ENCODE results near the gene NOTCH1.

NOTCH1 gene

DNA sequence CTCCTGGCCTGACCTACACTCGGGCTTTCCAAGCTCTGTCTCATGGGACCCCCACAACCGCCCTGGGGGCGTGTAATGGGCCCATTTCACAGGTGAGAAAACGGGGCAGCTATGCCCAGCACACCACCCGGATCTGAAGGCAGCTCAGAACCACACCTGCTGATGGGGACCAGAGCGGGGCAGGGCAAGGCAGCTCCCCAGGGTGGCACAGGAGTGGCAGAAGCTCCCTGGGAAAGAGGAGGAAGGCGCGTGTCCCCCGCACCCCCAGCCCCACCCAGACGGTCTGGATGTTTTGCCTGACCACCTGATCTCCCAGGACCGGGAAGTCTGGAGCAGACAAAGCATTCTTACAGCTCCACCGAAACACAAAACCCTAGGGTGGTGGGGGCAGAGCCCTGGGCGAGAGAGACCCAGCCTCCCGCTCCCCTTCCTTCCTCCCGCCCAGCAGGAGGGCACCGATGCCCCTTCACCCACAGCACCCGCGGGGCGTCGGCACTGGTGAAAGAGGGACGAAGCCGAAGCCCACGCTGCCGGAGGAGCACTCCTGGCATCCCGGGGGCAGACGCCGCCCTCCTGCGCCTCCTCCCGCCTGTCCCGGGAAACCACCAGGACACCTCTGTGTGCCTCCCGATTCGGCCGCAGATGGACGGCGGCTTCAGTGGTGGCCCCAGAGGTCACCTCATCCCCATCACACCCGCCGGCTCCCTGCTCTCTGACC is 14.5 kb downstream of the NOTCH1 start:
- no peak for DNase-seq

DNA sequence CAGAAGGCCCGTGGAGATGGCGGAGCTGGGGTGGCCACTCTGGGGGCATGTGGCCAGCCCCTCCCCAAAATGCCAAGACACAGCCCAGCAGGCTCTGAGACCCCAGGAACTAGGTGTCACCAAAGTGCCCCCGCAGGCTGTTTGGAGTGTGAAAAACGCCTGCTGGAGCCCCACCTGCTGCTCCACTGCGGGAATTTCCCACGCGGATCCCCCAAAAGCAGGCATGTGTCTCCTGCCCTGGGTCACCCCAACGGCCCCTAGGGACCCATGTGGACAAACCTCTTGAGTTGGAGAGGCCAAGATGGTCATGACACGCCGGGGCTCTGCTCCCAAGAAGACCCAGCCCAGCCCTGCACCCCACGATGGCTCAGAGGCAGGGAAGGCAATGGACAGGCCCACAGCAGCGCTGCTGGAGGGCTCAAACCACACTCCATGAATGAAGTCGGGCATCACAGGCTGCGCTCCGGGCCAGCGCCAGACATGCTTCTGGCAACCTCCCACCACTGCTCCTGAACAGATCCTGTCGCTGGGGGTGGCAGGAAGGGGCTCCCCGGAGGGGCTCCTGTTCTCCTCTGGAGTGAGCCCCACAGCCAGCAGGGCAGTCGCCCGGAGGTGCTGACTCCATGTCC is 15.3 kb downstream of the NOTCH1 start:
- no peak for DNase-seq

DNA sequence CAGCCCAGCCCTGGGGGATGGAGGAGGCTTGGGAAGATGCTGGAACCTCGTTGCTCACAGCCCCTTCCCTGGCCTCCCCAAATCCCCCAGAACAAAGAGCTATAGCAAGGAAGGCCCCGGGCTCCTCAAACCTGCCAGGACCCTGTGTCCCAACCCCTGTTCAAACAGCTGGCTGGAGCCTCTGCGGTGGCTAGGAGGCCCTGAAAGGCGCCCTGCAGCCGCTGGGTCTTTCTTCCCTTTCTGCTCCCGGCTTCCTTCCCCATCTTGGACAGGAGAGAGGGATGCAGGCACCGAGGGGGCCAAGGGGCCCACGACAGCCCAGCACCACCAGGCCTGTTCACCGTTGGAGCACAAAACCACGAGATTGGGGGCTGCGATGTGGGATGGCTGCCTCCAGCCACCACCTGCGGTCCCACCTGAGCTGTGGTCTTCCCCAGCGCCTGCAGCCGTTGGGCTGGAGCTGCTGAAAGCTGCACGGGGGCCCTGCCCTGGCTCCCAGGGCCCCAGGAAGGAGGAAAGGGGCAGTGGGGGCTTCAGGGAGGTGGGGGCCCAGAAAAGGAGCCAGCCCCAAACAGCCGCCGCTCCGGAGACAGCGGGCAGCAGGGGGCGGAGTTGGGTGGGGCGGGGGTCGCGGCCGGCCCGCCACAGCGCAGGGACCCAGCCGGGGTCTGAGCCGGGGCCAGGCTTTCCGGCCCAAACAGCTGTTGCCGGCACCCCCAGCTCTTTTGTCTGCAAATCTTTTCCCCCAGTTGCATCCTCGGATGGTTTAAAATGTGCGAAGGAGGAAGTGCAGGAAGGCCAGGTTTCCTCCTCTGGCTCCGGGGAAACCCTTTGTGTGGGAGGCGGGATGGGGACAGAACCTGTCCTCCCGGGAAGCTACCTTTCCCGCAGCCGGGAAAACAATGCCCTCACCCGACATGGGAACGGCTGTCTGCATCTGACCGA is 16.1 kb downstream of the NOTCH1 start:
- DNase-seq = no peak

- DNase-seq = no peak
Measured at GRCh38 chr9:136528716-136529341, 17.0 kb downstream of the NOTCH1 start.

DNA sequence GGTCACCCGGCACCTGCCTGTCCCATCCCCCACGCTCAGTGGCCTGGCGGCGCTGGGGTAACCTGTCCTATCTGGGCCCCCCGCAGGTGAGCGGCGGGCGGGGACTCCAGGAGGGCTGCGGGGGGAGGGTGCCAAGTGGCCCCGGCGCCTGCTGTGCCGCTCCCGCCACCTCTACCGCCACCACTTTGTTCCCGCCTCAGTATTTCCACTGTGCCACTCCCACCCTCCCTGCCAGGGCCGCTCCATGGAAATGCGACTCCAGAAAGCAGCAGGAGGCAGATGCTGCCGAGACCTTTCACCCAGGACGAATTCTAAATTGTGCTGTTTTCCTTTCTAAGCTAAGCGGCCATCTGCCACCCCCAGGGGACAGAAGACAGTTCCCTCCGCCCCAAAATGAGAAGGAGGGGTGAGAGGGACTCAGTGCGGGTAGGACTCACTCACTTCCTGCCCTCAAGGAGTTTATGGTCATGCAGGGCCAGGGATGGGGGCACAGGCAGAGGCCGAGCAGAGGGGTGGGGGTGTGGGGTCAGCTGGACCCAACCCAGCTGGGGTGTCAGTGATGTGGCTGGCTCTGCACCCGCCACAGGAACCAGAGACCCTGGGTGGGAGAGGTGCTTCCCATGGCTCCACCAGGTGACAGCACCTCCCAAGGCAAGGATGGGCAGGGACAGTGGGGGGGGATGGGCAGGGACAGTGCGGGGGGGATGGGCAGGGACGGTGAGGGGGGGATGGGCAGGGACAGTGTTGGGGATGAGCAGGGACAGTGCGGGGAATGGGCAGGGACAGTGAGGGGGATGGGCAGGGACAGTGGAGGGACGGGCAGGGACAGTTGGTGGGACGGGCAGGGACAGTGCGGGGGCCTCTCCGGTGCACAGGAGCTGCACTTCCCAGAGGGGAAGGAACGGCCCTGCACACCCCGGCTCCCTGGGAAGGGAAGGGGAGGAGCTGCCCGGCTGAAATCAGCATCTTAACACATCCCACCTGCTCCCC is 17.8 kb downstream of the NOTCH1 start:
- no peak for DNase-seq

DNA sequence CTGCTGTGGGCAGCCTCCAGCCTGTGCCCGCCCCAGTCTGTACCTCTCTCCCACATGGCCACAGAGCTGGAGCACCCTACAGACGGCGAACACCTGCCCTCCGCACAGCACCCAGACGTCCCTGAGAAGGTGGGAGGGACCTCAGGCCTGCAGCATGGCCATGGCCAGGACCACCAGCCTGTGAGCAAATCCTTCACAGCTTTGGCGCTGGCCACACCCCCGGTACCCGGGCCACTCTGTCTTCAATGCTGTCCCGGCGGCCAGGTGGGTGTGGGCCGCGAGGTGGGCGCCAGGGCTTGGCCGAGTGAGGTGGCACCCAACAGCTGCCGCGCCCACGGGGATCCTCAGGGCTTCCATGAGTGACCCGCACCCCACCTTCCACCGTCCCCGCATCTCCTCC is 18.7 kb downstream of the NOTCH1 start:
- DNase-seq = no peak

DNA sequence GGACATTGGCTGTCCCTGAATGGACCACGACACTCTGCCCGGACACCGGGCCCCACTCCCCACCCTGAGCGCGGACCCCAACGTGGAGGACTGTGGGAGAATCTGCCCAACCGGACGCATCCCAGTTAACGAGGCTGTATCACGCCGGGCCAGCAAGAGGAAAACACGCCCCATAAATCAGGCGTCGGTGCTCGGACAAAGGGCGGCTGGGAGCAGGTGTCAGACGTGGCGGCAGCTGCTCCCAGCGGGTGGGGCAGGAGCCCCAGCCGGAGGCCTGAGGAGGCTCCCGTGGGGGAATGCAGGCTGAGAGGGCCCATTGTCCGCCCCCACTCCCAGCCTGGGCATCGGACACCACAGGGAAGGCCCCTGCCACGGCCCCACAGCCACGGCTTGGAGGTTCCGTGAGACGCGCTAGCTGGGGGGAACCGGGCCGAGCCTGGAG is 19.2 kb downstream of the NOTCH1 start:
- no peak for DNase-seq

- no peak for DNase-seq
Measured at GRCh38 chr9:136525841-136526499, 19.9 kb downstream of the NOTCH1 start.

DNA sequence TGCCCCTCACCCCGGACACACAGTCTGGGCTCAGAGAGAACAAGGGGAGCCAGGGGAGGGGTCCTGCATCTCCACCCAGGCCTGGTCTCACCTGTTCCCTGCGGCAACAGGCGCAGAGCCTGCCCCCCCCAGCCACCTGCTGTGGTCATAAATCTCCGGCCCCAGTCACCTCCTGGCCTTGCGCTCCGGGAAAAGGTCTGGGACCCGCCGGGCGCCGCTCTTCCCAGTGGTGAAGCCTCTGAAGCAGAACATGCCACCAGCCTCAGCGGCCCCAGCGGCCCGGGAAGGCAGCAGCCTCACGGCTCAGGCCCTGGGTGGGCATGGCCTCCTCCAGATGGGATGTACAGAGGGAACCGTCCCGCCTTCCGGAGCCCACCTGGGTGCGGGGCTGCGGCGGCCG is 20.6 kb downstream of the NOTCH1 start:
- no peak for DNase-seq

GRCh38 chr9:136522314-136523237 is 23.3 kb downstream of the NOTCH1 start:
- DNase-seq = no peak

DNA sequence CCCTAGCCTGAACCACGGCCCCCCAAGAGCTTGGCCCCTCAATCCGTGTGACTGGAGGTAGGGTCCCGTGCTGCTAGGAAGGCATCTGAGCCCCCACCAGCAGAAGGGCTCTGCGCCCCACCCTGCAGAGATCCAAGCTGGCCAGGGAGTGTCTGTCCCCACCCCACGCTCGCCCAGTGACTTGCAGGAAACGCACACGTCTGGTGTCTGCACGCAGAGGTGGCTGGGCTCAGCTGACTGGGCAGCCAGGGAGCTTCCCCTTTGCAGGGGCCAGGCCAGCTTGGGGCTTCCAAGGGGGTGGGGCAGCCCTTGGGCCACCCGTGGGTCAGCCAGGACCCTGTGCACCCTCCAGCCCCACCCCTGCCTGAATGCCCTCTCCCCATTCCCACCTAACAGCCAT is 24.3 kb downstream of the NOTCH1 start:
- DNase-seq = no peak

DNA sequence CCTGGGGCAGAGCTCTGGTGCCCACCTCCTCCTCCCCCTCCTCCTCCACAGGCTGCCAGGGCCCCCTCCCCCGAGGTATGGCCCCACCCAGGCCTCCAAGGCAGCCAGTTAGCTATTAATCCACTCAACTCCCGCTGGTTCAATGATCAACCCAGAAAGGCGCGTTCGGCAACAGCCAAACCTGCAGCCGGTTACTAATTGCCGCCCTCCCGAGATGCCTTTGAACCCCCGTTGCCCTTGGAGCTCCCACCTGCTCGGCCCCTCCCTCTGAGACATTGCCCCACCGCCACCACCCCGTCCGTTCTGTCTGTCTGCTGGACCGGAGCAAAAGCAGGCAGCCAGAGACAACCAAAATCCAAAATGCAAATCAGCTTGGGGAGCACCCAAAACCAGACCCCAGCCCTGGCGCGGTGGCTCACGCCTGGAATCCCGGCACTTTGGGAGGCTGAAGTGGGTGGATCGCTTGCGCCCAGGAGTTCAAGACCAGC is 25.8 kb downstream of the NOTCH1 start:
- DNase-seq = no peak

DNA sequence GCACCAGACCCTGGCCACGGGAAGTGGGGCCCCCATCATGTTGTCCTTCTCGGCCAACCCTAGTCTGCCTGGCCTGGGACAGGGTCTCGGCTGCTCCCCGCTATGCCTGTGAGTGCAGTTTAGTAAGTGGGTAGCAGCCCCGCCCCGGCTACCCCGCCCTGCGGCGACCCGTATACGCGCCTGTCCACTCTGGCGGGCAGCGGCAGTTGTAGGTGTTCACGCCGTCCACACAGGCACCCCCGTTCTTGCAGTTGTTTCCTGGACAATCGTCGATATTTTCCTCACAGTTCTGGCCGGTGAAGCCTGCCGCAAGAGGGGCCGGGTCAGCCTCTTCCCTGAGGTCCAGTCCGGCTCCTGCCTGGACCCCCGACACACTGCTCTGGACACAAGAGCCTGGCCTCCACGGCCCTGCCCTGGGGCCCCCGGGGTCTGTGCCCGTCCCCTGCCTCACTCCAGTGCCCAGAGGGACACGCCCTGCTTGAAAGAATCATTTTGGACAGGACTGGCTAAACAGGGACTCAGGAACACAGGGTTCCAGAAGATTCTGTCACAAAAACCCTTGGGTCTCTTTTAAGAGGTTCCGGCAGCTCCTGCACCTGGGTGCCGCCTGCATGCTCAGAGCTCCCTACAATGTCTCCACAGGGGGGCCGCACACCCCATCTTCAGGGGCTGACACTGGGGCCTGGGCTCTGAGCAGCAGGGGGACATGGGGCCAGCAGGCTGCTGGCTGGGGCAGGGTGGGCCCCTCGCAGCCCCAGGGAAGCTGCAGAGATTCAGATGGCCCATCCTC is 26.4 kb downstream of the NOTCH1 start:
- DNase-seq = no peak

- no peak for DNase-seq
Measured at GRCh38 chr9:136518623-136519022, 27.2 kb downstream of the NOTCH1 start.

- DNase-seq = no peak
Measured at GRCh38 chr9:136517950-136518349, 27.9 kb downstream of the NOTCH1 start.

DNA sequence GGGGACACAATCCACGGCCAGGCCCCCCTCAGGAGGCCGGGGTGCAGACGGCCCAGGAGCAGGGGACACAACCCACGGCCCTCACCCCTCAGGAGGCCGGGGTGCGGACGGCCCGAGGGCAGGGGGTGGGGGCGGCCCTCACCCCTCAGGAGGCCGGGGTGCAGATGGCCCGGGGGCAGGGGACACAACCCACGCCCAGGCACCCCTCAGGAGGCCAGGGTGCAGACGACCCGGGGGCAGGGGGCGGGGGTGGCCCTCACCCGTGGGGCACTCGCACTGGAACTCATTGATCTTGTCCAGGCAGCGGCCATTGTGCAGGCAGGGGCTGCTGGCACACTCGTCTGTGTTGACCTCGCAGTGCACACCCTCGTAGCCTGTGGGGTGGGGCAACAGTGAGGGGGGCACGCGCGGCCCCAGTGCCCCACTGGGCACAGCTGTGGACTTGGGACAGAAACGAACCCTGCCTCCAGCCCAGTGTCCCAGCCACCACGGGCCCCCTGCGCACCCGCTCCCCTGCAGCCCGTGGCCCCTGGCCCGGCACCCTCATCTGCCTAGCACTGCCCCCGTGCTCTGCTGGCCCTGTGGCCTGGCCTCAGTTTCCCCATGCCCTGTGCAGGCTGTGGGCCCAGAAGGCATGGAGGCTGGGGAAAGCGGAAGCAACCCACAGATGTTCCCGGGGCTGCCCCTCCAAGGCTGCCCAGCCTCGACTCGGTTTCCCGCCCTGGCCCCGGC is 28.7 kb downstream of the NOTCH1 start:
- no peak for DNase-seq

DNA sequence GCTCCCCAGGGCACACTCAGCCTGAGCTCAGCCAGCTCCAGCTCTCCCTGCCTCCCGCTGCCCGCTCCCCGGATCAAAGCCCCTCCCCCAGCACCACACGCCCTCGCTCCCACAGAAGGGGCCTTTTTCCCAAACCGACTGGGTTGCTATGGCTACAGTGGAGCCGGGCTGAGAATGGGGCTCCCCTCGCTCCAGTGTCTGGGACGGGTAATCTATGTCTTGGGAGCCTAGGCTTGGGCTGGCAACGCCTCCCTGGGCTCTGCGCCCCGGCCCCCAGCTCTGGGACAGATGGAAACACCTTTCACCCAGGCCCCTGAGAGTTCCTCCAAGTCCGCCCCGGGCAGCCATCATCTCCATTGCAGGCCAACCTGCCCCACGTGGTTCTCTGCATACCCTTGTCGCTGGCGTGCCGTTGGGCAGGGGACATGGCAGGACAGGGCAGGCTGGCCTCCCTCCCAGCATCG is 29.6 kb downstream of the NOTCH1 start:
- no peak for DNase-seq

DNA sequence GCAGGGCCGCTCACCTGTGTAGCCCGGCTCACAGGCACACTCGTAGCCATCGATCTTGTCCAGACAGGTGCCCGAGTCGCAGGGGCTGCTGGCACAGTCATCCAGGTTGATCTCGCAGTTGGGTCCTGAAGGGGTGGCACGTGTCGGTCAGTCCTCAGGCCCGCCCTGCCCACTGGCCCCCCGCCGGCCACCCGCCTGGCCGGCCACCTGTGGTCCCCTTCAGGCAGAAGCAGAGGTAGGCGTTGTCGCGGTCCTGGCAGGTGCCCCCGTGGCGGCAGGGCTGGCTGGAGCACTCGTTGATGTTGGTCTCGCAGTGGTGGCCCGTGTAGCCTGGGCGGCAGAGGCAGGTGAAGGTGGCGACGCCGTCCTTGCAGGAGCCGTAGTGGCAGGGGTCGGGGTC is 30.6 kb downstream of the NOTCH1 start:
- DNase-seq = no peak
